Osteoblast (primary cell): Measurements from ENCODE around the gene SERTAD2. TPM values are rescaled to one million over a fixed set of nuclear protein-coding genes. Genes with fewer than 3 reads are reported as not detected.
A peak's percentile ranks its signal among the peaks of the same experiment; 100 is the strongest.

Experiments
- DNase-seq: peaks from one replicate; pipeline ENCODE4 v3.0.0; 2011; ENCODE audit warnings: low spot score, mixed read lengths; ENCODE audit not compliant: insufficient read length; ENCODE audit errors: missing footprints
- H2AFZ ChIP-seq: 2 replicates; pipeline ENCODE4 v1.6.0; 2011; ENCODE audit warnings: mild to moderate bottlenecking, low read length
- H3K27ac ChIP-seq: 2 replicates; pipeline ENCODE4 v1.5.1; 2011; ENCODE audit warnings: mild to moderate bottlenecking, low read depth, low read length, moderate library complexity
- H3K27me3 ChIP-seq: 2 replicates; pipeline ENCODE4 v1.6.0; 2012; ENCODE audit warnings: mild to moderate bottlenecking, control low read depth, inconsistent platforms, low read length, moderate library complexity; ENCODE audit not compliant: insufficient read depth
- H3K36me3 ChIP-seq: 2 replicates; pipeline ENCODE4 v1.5.1; 2011; ENCODE audit warnings: mild to moderate bottlenecking, low read length, control low read depth, moderate library complexity; ENCODE audit not compliant: insufficient read depth
- H3K4me1 ChIP-seq: 2 replicates; pipeline ENCODE4 v1.5.1; 2011; ENCODE audit warnings: mild to moderate bottlenecking, low read length, control low read depth, moderate library complexity; ENCODE audit not compliant: insufficient read depth
- H3K4me2 ChIP-seq: 2 replicates; pipeline ENCODE4 v1.6.0; 2011; ENCODE audit warnings: mild to moderate bottlenecking, low read length; ENCODE audit not compliant: insufficient read depth
- H3K4me3 ChIP-seq: fragments of 200-600 bp; sonication (generic); 3 replicates; pipeline ENCODE4 v1.5.1; 2012; ENCODE audit warnings: mild to moderate bottlenecking, low read length, inconsistent platforms; ENCODE audit not compliant: insufficient read depth
- H3K79me2 ChIP-seq: 2 replicates; pipeline ENCODE4 v1.6.0; 2012; ENCODE audit warnings: mild to moderate bottlenecking, low read length, control low read depth, inconsistent platforms; ENCODE audit not compliant: insufficient read depth
- H3K9me3 ChIP-seq: 2 replicates; pipeline ENCODE4 v1.5.1; 2011; ENCODE audit warnings: low read depth, low read length, control low read depth
- H4K20me1 ChIP-seq: 2 replicates; pipeline ENCODE4 v1.6.0; 2012; ENCODE audit warnings: mild to moderate bottlenecking, low read length, control low read depth; ENCODE audit not compliant: insufficient read depth
- total RNA-seq: library from RNA; depleted of rRNA; stranded (reverse); fragments of >200 nt; gene quantifications from 2 replicates; pipeline ENCODE4 v1.2.3, GENCODE V29; 2012
- TF ChIP-seq, protein P1 (sequence below): IDR thresholded peaks from 2 replicates; pipeline ENCODE4 v1.5.1; 2011; ENCODE audit warnings: mild to moderate bottlenecking, low read depth, low read length, moderate library complexity; ENCODE audit errors: extremely low read depth

SERTAD2 gene
- total RNA-seq, 1 donor: 24.6 TPM

DNA sequence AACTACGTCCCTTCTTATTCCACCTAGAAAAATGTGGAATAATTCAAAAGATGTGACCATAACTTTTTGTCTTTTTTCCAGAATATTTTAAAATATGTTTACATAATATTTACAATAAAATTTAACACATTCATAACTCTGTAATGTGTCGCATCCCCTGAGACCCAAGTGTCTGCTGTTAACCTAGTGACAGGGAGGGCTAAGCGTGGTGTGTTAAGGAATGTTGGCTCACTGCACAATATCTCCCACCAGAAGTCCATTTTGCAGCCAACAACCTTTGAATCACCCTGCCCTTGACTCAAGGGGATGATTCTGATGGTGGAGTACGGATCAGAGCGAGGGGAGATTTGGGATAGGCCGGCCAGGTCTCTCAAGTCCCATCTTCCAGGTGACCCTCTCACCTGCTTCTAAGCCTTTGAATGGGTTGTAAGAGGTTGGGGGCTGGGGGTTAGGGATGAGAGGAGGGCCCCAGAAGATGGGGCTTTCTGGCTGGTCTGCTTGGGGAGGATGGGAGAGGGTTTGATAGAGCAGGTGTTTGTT lies 43.3 kb downstream of the SERTAD2 start:
- Histone ChIP-seq H3K27me3 (no peaks in the 10 kb centered on the region), H3K4me1 (peaks cover 25% of the 10 kb centered on the region), H3K4me3 (no peak overlapping the region), H3K79me2 (no peaks in the 10 kb centered on the region), H4K20me1 (no peaks in the 10 kb centered on the region), H3K27ac (no peak overlapping the region), H3K4me2 (no peak overlapping the region), H2AFZ (no peak overlapping the region), H3K36me3 (no peaks in the 10 kb centered on the region), H3K9me3 (no peaks in the 10 kb centered on the region)
- TF ChIP-seq, protein P1, sequence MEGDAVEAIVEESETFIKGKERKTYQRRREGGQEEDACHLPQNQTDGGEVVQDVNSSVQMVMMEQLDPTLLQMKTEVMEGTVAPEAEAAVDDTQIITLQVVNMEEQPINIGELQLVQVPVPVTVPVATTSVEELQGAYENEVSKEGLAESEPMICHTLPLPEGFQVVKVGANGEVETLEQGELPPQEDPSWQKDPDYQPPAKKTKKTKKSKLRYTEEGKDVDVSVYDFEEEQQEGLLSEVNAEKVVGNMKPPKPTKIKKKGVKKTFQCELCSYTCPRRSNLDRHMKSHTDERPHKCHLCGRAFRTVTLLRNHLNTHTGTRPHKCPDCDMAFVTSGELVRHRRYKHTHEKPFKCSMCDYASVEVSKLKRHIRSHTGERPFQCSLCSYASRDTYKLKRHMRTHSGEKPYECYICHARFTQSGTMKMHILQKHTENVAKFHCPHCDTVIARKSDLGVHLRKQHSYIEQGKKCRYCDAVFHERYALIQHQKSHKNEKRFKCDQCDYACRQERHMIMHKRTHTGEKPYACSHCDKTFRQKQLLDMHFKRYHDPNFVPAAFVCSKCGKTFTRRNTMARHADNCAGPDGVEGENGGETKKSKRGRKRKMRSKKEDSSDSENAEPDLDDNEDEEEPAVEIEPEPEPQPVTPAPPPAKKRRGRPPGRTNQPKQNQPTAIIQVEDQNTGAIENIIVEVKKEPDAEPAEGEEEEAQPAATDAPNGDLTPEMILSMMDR: no peak
- no peak for DNase-seq

DNA sequence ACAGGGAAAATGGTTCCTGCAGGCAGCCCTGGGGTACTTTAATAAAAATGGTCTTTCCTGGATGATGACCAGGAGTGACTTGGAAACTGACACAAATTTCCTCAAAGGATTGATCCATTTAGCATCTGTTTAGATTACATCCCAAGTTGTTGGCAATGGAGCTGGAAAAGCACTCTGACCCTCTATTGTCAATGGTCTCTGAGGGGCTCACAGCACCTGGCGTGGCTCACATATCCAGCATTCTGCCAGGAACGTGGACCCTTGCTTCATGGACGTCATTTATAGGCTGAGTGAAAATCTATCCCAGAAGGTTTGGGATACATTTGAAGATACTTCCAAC lies 43.8 kb downstream of the SERTAD2 start:
- no peak for DNase-seq
- H3K4me3 ChIP-seq: peak overlapping the region; percentile 69

DNA sequence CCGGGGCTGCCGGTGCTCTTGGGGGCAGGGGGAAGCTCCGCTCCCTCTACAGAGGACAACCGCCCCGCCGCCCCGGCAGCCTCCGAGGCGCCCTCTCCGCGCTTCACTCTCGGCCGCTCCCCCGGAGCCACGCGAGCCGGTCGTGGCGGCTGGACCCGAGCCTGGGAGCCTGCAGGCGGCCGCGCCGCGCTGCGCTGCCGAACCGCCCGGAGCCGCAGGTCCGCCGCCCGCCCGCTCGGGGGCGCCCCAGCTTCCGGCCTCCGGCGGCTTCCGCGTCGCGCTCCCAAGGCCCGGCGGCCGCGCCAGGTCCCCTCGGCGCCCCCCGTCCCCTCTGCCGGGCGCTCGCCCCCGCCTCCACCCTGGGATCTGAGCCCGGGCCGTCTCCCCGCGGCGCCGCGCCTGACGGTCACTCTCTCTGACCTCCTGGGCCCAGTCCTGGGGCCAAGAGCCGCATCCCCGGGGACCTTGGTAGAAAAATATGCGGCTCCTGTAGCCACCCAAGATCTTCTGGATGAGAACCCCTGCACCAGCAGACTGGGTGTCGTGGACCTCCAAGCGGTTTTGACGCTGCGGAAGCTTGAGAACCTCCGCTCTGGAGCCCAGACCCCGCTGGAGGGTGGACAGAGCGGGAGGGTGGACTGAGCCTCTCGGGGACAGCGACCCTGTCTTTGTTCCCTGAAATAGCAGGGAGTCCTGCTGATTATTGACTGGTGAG lies 44.3 kb downstream of the SERTAD2 start:
- Histone ChIP-seq H3K27me3 (no peaks in the 10 kb centered on the region), H3K27ac (no peak overlapping the region), H3K4me1 (peaks cover 35% of the 10 kb centered on the region), H2AFZ (peak overlapping the region; percentile 77), H3K36me3 (no peaks in the 10 kb centered on the region), H3K4me3 (peak overlapping the region; percentile 69), H4K20me1 (no peaks in the 10 kb centered on the region), H3K9me3 (no peaks in the 10 kb centered on the region), H3K4me2 (peak overlapping the region; percentile 74), H3K79me2 (no peaks in the 10 kb centered on the region)
- TF ChIP-seq, protein P1: no peak
- DNase-seq: peak; percentile 96

More for the DNA sequence above, 43.8 kb downstream of the SERTAD2 start:
- peak overlapping the region; percentile 74 for H3K4me2 ChIP-seq
- no peaks in the 10 kb centered on the region for H4K20me1 ChIP-seq
- H3K36me3 ChIP-seq: no peaks in the 10 kb centered on the region
- TF ChIP-seq, protein P1: no peak
- no peak overlapping the region for H3K27ac ChIP-seq
- H3K4me1 ChIP-seq: peaks cover 30% of the 10 kb centered on the region
- peak overlapping the region; percentile 77 for H2AFZ ChIP-seq
- H3K9me3 ChIP-seq: no peaks in the 10 kb centered on the region
- H3K27me3 ChIP-seq: no peaks in the 10 kb centered on the region
- no peaks in the 10 kb centered on the region for H3K79me2 ChIP-seq

DNA sequence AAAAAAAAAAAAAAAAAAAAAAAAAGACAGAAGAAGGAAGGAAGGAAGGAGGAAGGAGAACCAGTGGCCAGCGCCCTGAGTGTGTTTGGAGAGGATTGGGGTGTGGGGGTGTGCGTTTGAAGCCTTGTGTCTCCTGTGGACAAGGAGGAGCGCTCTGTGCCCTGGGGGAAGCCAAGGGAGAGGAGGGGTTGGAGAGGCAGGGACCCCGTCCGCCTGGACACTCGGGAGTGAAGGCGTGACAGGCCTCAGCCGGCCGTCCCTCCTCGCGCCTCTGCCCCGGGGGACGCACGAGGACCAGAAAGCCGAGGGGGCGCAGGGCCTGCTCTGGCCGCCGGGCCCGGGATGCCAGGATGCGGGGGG lies 44.9 kb downstream of the SERTAD2 start:
- peaks cover 35% of the 10 kb centered on the region for H3K4me1 ChIP-seq
- peak overlapping the region; percentile 69 for H3K4me3 ChIP-seq
- peak overlapping the region; percentile 73 for H3K4me2 ChIP-seq
- no peaks in the 10 kb centered on the region for H3K79me2 ChIP-seq
- no peaks in the 10 kb centered on the region for H3K27me3 ChIP-seq
- TF ChIP-seq, protein P1: no peak
- no peak overlapping the region for H3K27ac ChIP-seq
- H3K9me3 ChIP-seq: no peaks in the 10 kb centered on the region
- DNase-seq: no peak
- H4K20me1 ChIP-seq: no peaks in the 10 kb centered on the region
- no peaks in the 10 kb centered on the region for H3K36me3 ChIP-seq
- H2AFZ ChIP-seq: peak overlapping the region; percentile 73
